Right renal pelvis (tissue), 4 donors: ENCODE measurements around the gene ITM2B. TPM values are rescaled to one million over a fixed set of nuclear protein-coding genes. Genes with fewer than 3 reads are reported as not detected.

Experiments used
- DNase-seq, 4 donors: peaks; one replicate each; pipeline ENCODE4 v3.0.0-alpha.2; 2013; ENCODE audit warnings: low read depth in 4 of 4, low spot score in 3 of 4, missing footprints in 1 of 4
- polyA plus RNA-seq, 4 donors: library from polyadenylated mRNA; unstranded; fragments of 120-200 nt; gene quantifications; one replicate each; pipeline ENCODE4 v1.2.1, GENCODE V29; 2013; ENCODE audit not compliant: insufficient read length in 4 of 4

ITM2B gene
- polyA plus RNA-seq, 4 donors = 1,615 to 2,127 (median 1,986) TPM

DNA sequence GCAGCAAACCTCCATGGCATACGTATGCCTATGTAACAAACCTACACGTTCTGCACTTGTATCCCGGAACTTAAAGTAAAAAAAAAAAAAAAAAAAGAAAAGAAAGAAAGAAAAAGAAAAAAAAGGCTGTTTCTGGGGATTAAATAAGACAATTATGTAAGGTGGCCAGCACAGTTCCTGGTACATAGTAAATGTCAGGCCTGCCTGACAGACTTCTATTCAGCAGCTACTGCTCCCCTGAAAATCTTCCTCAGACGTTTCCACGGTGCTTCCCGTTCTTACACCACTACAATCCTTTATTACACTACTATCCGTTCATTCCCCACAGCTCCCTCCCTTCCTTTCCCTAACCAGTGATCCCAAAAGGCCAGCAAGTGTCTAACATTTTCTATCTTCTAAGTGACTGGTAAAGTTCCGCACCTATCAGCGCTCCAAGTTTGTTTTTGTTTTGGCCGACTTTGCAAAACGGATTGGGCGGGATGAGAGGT, 69.9 kb downstream of the ITM2B start:
- DNase-seq = no peak

DNA sequence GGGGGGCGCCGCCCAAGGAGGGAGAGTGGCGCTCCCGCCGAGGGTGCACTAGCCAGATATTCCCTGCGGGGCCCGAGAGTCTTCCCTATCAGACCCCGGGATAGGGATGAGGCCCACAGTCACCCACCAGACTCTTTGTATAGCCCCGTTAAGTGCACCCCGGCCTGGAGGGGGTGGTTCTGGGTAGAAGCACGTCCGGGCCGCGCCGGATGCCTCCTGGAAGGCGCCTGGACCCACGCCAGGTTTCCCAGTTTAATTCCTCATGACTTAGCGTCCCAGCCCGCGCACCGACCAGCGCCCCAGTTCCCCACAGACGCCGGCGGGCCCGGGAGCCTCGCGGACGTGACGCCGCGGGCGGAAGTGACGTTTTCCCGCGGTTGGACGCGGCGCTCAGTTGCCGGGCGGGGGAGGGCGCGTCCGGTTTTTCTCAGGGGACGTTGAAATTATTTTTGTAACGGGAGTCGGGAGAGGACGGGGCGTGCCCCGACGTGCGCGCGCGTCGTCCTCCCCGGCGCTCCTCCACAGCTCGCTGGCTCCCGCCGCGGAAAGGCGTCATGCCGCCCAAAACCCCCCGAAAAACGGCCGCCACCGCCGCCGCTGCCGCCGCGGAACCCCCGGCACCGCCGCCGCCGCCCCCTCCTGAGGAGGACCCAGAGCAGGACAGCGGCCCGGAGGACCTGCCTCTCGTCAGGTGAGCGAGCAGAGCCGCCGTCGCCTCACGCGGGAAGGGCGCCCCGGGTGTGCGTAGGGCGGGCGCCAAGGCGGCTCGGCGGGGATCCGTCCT, 70.5 kb downstream of the ITM2B start, which contains the start of gene RB1:
RB1 (plus strand) TSS at position 393 of the 784 bp plus-strand sequence; CDS start at position 555, 162 bp downstream.
- peak; percentile 75 to 85 (median 80) for DNase-seq

DNA sequence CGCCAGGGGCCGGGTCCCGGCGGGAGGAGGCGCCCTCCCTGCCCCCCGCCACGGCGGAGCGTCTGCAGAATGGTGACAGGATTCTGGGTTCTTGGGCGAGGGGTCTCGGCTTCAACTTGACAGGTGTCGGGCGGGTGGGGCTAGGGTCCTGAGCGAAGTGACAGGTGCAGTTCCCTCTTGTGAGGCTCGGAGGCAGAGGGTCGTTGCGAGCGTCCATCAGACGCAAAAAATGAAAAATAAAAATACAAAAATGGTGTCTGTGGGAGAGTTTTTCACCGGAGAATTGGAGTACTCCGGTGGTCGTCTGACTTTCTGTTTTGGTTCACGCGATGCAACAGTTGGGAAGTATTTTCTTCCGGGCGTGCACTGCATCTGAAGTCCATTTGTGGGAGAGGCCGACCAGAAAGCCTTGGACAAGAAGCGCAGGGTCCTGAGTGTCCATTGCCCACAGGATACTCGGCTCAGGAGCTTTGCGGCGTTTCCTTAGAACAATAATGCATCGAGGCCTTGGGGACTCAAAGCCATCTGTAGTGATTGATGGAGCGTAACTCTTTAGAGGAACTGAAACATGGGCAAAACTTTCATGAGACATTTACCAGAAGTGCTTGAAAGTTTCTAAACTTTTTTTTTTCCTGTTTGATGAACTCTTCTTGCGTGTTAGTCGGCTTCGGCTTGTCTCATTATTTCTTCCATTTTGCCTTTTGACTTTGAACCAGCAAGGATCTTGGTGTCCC, 71.3 kb downstream of the ITM2B start:
- DNase-seq = no peak

DNA sequence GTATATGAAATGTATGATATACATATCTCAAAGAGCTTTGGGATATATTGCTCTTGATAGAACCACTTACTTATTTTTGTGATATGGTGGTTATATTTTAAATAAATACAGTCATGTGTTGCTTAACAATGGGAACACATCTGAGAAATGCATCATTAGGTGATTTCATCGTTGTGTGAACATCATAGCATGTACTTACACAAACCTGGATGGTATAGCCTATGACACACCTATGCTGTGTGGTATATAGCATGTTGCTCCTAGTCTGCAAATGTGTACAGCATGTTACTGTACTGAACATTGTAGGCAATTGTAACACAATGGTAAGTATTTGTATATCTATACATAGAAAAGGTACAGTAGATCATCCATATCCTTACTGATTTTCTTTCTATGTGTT, 78.2 kb downstream of the ITM2B start:
- no peak for DNase-seq

DNA sequence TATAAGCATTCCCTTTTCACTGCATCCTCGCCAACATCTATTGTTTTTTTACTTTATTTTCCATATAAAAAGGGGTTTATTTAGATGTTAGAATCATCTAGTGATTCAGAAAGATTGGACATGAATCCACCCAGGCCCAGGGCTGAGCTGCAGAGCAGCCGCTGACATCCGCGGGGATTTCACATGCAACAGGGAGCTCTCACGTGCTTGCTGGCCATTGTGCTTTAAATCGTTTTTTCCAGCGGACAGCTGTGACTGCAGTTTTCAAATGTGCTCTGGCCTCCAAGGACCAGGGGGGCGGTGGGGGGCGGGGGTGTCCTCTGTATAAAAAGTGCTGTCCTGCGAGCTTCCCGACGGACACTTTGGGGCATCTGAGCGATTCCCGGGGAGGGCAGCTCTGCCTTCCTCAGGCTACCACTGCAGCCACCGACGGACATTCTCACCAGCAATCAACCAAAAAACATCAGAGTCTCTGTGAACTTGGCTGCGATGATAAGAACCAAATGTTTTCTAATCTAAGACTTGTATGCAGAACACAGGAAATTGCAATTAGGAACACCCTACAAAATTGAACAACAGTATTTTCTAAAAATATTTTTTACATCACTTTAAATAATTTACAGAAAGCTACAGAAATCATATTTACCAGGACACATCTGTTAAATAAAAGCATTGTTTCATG, 83.1 kb downstream of the ITM2B start:
- DNase-seq = no peak

DNA sequence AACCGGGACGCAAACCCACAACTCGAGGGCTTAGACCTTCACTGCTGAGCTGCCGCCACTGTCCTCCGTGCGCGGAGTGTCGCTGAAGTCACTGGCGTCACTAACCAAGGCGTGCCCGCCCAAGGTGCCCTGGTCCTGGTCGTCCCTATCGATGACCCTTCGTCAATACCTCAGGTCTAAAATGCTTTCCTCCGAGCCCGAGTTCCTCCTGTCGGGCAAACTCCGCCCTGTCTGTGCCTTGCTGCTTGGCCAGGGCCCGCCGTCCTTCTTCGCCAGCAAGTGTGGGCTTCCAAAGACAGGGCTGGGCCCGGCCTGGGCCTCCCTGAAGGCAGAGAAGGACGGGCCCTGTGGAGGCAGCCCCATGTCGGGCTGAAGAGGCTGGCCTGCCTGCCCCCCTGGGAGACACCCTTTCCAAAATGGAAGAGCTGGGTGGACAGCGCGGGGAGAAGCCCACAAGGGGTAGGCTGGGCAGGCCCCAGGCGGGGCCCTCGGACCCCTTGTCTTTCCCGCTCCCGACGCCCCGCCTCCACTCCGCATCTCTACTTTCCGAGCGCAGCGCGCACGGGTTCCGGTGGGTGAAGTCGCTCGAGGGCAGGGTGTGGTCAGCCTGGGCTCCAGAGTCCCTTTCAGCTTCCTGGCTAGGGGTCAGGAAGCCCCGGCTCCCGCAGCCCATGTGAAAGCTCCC, 84.0 kb downstream of the ITM2B start:
- no peak for DNase-seq

DNA sequence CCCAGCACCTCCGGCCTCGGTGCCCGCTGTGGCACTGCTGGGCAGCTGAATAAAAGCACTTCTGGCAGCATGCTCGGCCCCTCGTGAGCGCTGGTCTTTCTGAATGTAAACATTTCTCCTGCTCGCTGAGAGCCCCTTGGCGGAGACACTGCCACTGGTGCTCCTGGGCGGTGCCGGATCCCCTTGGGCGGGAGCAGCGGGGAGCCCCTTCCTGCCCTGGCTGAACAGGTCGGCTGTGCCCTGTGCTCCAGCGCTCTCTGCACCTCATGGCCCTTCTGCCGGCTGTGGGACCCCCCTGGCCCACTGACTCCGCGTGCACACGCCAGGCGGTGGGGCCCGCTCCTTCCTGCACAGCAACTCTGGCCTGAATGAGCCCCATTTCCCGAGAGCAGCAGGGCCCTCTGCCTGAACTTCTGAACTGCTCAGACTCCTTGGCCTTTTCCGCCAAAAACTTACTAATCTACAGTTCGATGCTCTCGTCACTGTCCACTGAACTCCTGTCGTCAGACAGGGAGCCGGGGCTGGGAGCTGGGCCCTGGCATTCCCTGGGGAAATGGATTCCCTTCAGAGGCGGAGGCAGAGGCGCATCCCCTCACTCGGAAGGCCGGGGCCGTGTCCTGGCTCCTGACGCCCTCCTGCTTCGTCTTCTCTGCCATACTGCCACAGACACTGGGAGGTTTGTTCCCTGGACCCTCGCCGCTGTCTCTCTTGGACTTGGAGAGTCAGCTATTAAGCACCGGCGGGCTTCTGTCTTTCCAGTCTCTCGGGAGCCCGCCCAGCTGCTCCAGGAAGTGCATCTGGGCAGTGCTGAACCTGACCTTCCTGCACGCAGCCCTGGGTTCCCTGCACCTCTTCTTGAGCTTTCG, 84.7 kb downstream of the ITM2B start:
- no peak for DNase-seq

DNA sequence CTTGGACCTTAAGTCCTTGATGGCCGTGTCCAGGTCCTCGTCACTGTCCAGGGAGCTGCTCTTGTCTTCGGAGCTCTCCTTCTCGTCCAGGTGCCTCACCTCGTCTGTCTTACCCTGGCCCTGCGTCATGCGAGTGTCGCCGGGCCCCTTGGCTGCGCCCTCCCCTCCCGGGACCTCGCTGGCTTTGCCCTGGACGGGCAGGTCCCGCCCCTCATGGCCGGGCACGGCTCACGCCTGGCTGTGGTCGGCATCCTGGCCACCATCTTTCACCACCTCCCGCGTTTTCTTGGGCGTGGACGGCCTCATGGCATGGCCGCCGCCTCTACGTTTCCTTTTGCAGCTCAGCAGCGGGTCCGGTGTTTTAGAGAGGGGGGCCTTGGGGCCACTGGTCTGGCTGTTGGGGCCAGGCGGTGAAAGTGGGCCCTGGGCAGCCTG, 85.4 kb downstream of the ITM2B start:
- DNase-seq = no peak

DNA sequence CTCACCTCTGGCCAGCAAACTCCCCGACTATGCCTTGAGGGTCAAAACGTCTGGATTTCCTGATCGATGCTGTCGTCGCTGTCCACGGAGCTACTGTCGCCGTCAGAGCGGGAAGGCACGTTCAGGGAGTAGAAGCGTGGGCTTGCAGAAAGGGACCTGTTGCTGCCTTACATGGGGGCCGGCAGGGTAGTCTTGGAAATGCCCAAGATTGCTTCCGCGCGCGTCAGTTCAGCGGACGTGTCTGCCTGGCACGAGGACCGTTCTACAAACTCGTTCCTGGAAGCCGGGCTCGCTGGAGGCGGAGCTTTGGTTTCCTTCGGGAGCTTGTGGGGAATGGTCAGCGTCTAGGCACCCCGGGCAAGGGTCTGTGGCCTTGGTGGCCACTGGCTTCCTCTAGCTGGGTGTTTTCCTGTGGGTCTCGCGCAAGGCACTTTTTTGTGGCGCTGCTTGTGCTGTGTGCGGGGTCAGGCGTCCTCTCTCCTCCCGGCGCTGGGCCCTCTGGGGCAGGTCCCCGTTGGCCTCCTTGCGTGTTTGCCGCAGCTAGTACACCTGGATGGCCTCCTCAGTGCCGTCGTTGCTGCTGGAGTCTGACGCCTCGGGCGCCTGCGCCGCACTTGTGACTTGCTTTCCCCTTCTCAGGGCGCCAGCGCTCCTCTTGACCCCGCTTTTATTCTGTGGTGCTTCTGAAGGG, 86.0 kb downstream of the ITM2B start:
- DNase-seq = no peak

Other genes starting within 250 kb of the ITM2B start
- gene SUCLA2, start 231.9 kb upstream of the ITM2B start, polyA plus RNA-seq = 100 to 1,000 TPM in 3 of 4 donors, 10 to 100 TPM in 1; 88.4 to 116 (median 105) TPM
- gene NUDT15, start 195.5 kb upstream of the ITM2B start, polyA plus RNA-seq = 10 to 100 TPM; 27.0 to 32.4 (median 30.3) TPM
- 100 to 1,000 TPM in 2 of 4 donors, 10 to 100 TPM in 2; 85.0 to 108 (median 102) TPM for gene MED4, start 138.1 kb upstream of the ITM2B start, polyA plus RNA-seq
- gene RB1, start 70.5 kb downstream of the ITM2B start, polyA plus RNA-seq = 10 to 100 TPM; 43.0 to 54.7 (median 52.6) TPM
- gene LPAR6, start 179.9 kb downstream of the ITM2B start, polyA plus RNA-seq = 10 to 100 TPM; 40.4 to 56.7 (median 51.1) TPM